Measurements from ENCODE around the gene TNRC18.
A peak's percentile ranks its signal among the peaks of the same experiment; 100 is the strongest.
"Not testable (repeated sequence)": the region's sequence is repeated elsewhere in the genome, so short reads cannot be mapped to it uniquely, and the experiment has no call there.

Gene TNRC18

GRCh38 chr7:5370454-5371353, 52.9 kb downstream of the TNRC18 start:
- DNase-seq: no peak

GRCh38 chr7:5367661-5368060, 56.0 kb downstream of the TNRC18 start:
- no peak for DNase-seq

- DNase-seq: peak; percentile 71 to 82
Measured at GRCh38 chr7:5365976-5366625, 57.5 kb downstream of the TNRC18 start.

GRCh38 chr7:5363729-5364128, 59.9 kb downstream of the TNRC18 start:
- DNase-seq: no peak

- DNase-seq: no peak
Measured at GRCh38 chr7:5362466-5362865, 61.2 kb downstream of the TNRC18 start.

- DNase-seq: no peak
Measured at GRCh38 chr7:5361446-5362127, 62.0 kb downstream of the TNRC18 start.

GRCh38 chr7:5360971-5361370, 62.7 kb downstream of the TNRC18 start:
- no peak for DNase-seq

GRCh38 chr7:5360451-5360850, 63.2 kb downstream of the TNRC18 start:
- no peak for DNase-seq

GRCh38 chr7:5360021-5360420, 63.6 kb downstream of the TNRC18 start:
- not testable (repeated sequence) for DNase-seq

GRCh38 chr7:5359344-5359743, 64.3 kb downstream of the TNRC18 start:
- DNase-seq: no peak

- DNase-seq: no peak
Measured at GRCh38 chr7:5357951-5358350, 65.7 kb downstream of the TNRC18 start.

- DNase-seq: no peak
Measured at GRCh38 chr7:5356751-5357119, 66.9 kb downstream of the TNRC18 start.

- peak in 1 of 2 donors; percentile 10 for DNase-seq
Measured at GRCh38 chr7:5354460-5355232, 69.0 kb downstream of the TNRC18 start.

- no peak for DNase-seq
Measured at GRCh38 chr7:5352440-5353010, 71.1 kb downstream of the TNRC18 start.

- no peak for DNase-seq
Measured at GRCh38 chr7:5351507-5352265, 71.9 kb downstream of the TNRC18 start.

GRCh38 chr7:5350600-5351385, 72.8 kb downstream of the TNRC18 start:
- no peak for DNase-seq

- DNase-seq: no peak
Measured at GRCh38 chr7:5350174-5350463, 73.5 kb downstream of the TNRC18 start.

- DNase-seq: no peak
Measured at GRCh38 chr7:5349437-5350173, 74.0 kb downstream of the TNRC18 start.

- DNase-seq: no peak
Measured at GRCh38 chr7:5349005-5349380, 74.6 kb downstream of the TNRC18 start.
